HepG2 (cell line): ENCODE results near the gene CATSPERE. TPM values are rescaled to one million over a fixed set of nuclear protein-coding genes. Genes with fewer than 3 reads are reported as not detected.

Source experiments
- AFF4 ChIP-seq: sonication (generic); formaldehyde crosslinking; IDR thresholded peaks from 2 replicates; pipeline ENCODE4 v1.4.0; 2020; ENCODE audit warnings: missing genetic modification reagents
- CC2D1A ChIP-seq: sonication (generic); formaldehyde crosslinking; IDR thresholded peaks from 2 replicates; pipeline ENCODE4 v1.8.1; 2023; ENCODE audit warnings: mild to moderate bottlenecking, missing genetic modification reagents
- ELF3 ChIP-seq: IDR thresholded peaks from 2 replicates; pipeline ENCODE4 v1.6.1; 2016; ENCODE audit warnings: missing genetic modification reagents, missing compliant biosample characterization
- FOXA3 ChIP-seq: IDR thresholded peaks from 2 replicates; pipeline ENCODE4 v1.6.1; 2016; ENCODE audit warnings: missing genetic modification reagents, missing compliant biosample characterization
- GRHL1 ChIP-seq: sonication (generic); formaldehyde crosslinking; conservative IDR thresholded peaks from 2 replicates; pipeline ENCODE4 v1.8.0; 2022; ENCODE audit warnings: missing genetic modification reagents
- HMGXB4 ChIP-seq, 2 experiments: sonication (generic) in 1 of 2; formaldehyde crosslinking in 1 of 2; IDR thresholded peaks; 2 replicates each; pipeline versions ENCODE4 v1.4.0 to v1.6.1; 2018 to 2020; ENCODE audit warnings: missing genetic modification reagents in 2 of 2, borderline replicate concordance in 1 of 2, low read depth in 1 of 2, mild to moderate bottlenecking in 1 of 2, missing biosample characterization in 1 of 2
- KLF13 ChIP-seq: sonication (generic); formaldehyde crosslinking; IDR thresholded peaks from 2 replicates; pipeline ENCODE4 v1.4.0; 2020; ENCODE audit warnings: mild to moderate bottlenecking, missing genetic modification reagents
- MEIS2 ChIP-seq: sonication (generic); formaldehyde crosslinking; IDR thresholded peaks from 2 replicates; pipeline ENCODE4 v1.9.0; 2021; ENCODE audit warnings: mild to moderate bottlenecking, missing genetic modification reagents
- SNAI1 ChIP-seq: sonication (generic); formaldehyde crosslinking; IDR thresholded peaks from 2 replicates; pipeline ENCODE4 v1.5.0; 2020; ENCODE audit warnings: mild to moderate bottlenecking, missing genetic modification reagents, borderline replicate concordance
- SSRP1 ChIP-seq: IDR thresholded peaks from 2 replicates; pipeline ENCODE4 v1.6.1; 2016; ENCODE audit warnings: control low read depth
- ZBTB2 ChIP-seq: sonication (generic); formaldehyde crosslinking; IDR thresholded peaks from 2 replicates; pipeline ENCODE4 v1.8.0; 2022; ENCODE audit warnings: low read depth, missing genetic modification reagents
- ZBTB3 ChIP-seq: sonication (generic); formaldehyde crosslinking; IDR thresholded peaks from 2 replicates; pipeline ENCODE4 v1.4.0; 2020; ENCODE audit warnings: low read depth, mild to moderate bottlenecking, moderate library complexity, missing genetic modification reagents, borderline replicate concordance
- ZNF205 ChIP-seq: IDR thresholded peaks from 2 replicates; pipeline ENCODE4 v1.6.1; 2018; ENCODE audit warnings: missing biosample characterization, missing genetic modification reagents
- ZNF326 ChIP-seq: sonication (generic); formaldehyde crosslinking; IDR thresholded peaks from 2 replicates; pipeline ENCODE4 v1.4.0; 2020; ENCODE audit warnings: missing genetic modification reagents, borderline replicate concordance
- ZNF331 ChIP-seq: sonication (generic); formaldehyde crosslinking; IDR thresholded peaks from 2 replicates; pipeline ENCODE4 v1.4.0; 2020; ENCODE audit warnings: missing genetic modification reagents
- ZNF335 ChIP-seq: sonication (generic); formaldehyde crosslinking; IDR thresholded peaks from 2 replicates; pipeline ENCODE4 v1.4.0; 2020; ENCODE audit warnings: missing genetic modification reagents
- ZNF557 ChIP-seq: sonication (generic); formaldehyde crosslinking; IDR thresholded peaks from 2 replicates; pipeline ENCODE4 v1.4.0; 2020; ENCODE audit warnings: missing genetic modification reagents
- ZNF605 ChIP-seq: sonication (generic); formaldehyde crosslinking; IDR thresholded peaks from 2 replicates; pipeline ENCODE4 v1.8.0; 2022; ENCODE audit warnings: mild to moderate bottlenecking, missing genetic modification reagents
- ZNF891 ChIP-seq: sonication (generic); formaldehyde crosslinking; IDR thresholded peaks from 2 replicates; pipeline ENCODE4 v1.5.0; 2020; ENCODE audit warnings: mild to moderate bottlenecking, missing genetic modification reagents
- ZSCAN21 ChIP-seq: sonication (generic); formaldehyde crosslinking; IDR thresholded peaks from 2 replicates; pipeline ENCODE4 v1.8.0; 2022; ENCODE audit warnings: mild to moderate bottlenecking, missing genetic modification reagents, moderate library complexity, borderline replicate concordance
- polyA plus RNA-seq, 8 experiments: library from polyadenylated mRNA; depleted of rRNA in 3 of 8; stranded (reverse) in 7 of 8; unstranded in 1 of 8; fragments of >200 nt; fragmentation: Illumina TruSeq in 4 of 8; extraction: Trizol in 4 of 8; gene quantifications; 2 replicates each; pipeline versions ENCODE4 v1.2.1 to v1.2.3, GENCODE V29; 2011 to 2016; ENCODE audit warnings: low read depth in 4 of 8, missing spikeins in 1 of 8, mixed read lengths in 1 of 8; ENCODE audit not compliant: insufficient read depth in 1 of 8
- total RNA-seq, 5 experiments: library from RNA; depleted of rRNA; stranded (reverse); fragments of >200 nt; fragmentation: Illumina TruSeq; extraction: Trizol; gene quantifications; 2 replicates each; pipeline ENCODE4 v1.2.3, GENCODE V29; 2016; ENCODE audit warnings: low read depth in 1 of 5

Gene CATSPERE
- total and polyA plus RNA-seq, 2 of the 13 experiments (the other 11 are each of a cell fraction or from before 2014, with no cell fraction given), result 0.34 to 0.51 TPM

- peak; percentile 52; the same call in 1 of the 2 replicates for TF ChIP-seq ZBTB2 (CRISPR knock-in tag)
- no peak for TF ChIP-seq ZNF557 (CRISPR knock-in tag)
- TF ChIP-seq ZNF205, result no peak
- no peak for TF ChIP-seq KLF13 (CRISPR knock-in tag)
- no peak; the same call in 1 of the 2 replicates for TF ChIP-seq ELF3 (CRISPR knock-in tag)
- peak; percentile 32; the same call in 1 of the 2 replicates for TF ChIP-seq FOXA3 (CRISPR knock-in tag)
- TF ChIP-seq SSRP1 (CRISPR knock-in tag), result no peak
- no peak for TF ChIP-seq ZNF605
- TF ChIP-seq AFF4 (CRISPR knock-in tag), result no peak
- peak; percentile 47; the same call in 1 of the 2 replicates for TF ChIP-seq ZNF331 (CRISPR knock-in tag)
- TF ChIP-seq GRHL1 (CRISPR knock-in tag), result no peak
- no peak for TF ChIP-seq CC2D1A
- TF ChIP-seq ZBTB3 (CRISPR knock-in tag), result peak; percentile 72; the same call in 1 of the 2 replicates
- no peak; the same call in 1 of the 2 replicates for TF ChIP-seq ZNF891 (CRISPR knock-in tag)
- TF ChIP-seq ZNF335 (CRISPR knock-in tag), result peak; percentile 93
- TF ChIP-seq ZSCAN21 (CRISPR knock-in tag), result no peak; the same call in 1 of the 2 replicates
- TF ChIP-seq HMGXB4 (CRISPR knock-in tag; IDR thresholded peaks at IDR 0.05; ENCODE audit: borderline replicate concordance in 1 of 2, low read depth in 1 of 2), result peak; percentile 92 to 96
- TF ChIP-seq ZNF326 (CRISPR knock-in tag), result no peak
- no peak; the same call in 1 of the 2 replicates for TF ChIP-seq MEIS2 (CRISPR knock-in tag)
- TF ChIP-seq SNAI1 (CRISPR knock-in tag), result no peak
Observed at GRCh38 chr1:244652623-244653438, 191.8 kb downstream of the CATSPERE start, which contains the start of gene DESI2 (continued).
